HCT116 (cell line): ENCODE results near the gene P2RX5. TPM values are rescaled to one million over a fixed set of nuclear protein-coding genes. Genes with fewer than 3 reads are reported as not detected.

Source experiments
- ATAC-seq: fragments of 200-7000 bp; cut with Tn5 transposase; 2 replicates; pipeline ENCODE4 v1.9.1; 2020; ENCODE audit warnings: mild to moderate bottlenecking, moderate library complexity
- BruUV-seq: library from RNA; stranded (reverse); fragments of 400-500 nt; replicated peaks from 2 replicates; lab custom pipeline; 2021; lab: Mats Ljungman, UMichigan
- CTCF ChIA-PET: fragments of 300-600 bp; sonication (Branson Sonifier 250); formaldehyde crosslinking; loops from one replicate; lab custom pipeline; 2021; ENCODE audit warnings: antibody characterized with exemption; lab: Charles Lee
- POLR2A ChIA-PET: fragments of 300-600, 350-600 bp; sonication (Branson Sonifier 250); formaldehyde crosslinking; loops from one replicate; lab custom pipeline; 2021; ENCODE audit warnings: antibody characterized with exemption; lab: Charles Lee
- RAD21 ChIA-PET, 2 experiments: fragments of 300-600 bp; sonication (Branson Sonifier 250); formaldehyde crosslinking; loops; one replicate each; lab custom pipeline; 2023; ENCODE audit warnings: low total read pairs in 2 of 2; ENCODE audit not compliant: uncharacterized antibody in 2 of 2, unreplicated experiment in 2 of 2, low non-redundant PET in 1 of 2; lab: Charles Lee
- DNase-seq: peaks from one replicate; pipeline ENCODE4 v3.0.0-alpha.2; 2010; ENCODE audit warnings: low read depth, low spot score
- H2AFZ ChIP-seq: fragments of 200-600 bp; shearing (Covaris generic), sonication (generic); 2 replicates; pipeline ENCODE4 v1.6.1; 2017; ENCODE audit warnings: low read depth, mixed run types, mixed read lengths, antibody characterized with exemption, low read length; ENCODE audit not compliant: poor library complexity, severe bottlenecking
- H3K27ac ChIP-seq: 2 replicates; pipeline ENCODE4 v1.5.1; 2012; ENCODE audit warnings: low read depth, low read length
- H3K27me3 ChIP-seq: fragments of 200-600 bp; sonication (generic); 2 replicates; pipeline ENCODE4 v1.6.1; 2016; ENCODE audit warnings: mixed run types, low read length, mixed read lengths; ENCODE audit not compliant: insufficient read depth
- H3K36me3 ChIP-seq, 2 experiments: fragments of 200-500 bp in 1 of 2; fragments of 200-600 bp in 1 of 2; sonication (Bioruptor generic) in 1 of 2; sonication (generic) in 1 of 2; 2 replicates each; pipeline versions ENCODE4 v1.5.1 to v1.6.1; 2014 to 2016; ENCODE audit warnings: low read length in 2 of 2, inconsistent platforms in 1 of 2, mixed read lengths in 1 of 2, mixed run types in 1 of 2; ENCODE audit not compliant: insufficient read depth in 2 of 2, control insufficient read depth in 1 of 2
- H3K4me1 ChIP-seq, 2 experiments: fragments of 200-600 bp in 1 of 2; sonication (generic) in 1 of 2; 2 replicates each; pipeline versions ENCODE4 v1.5.1 to v1.6.1; 2012 to 2017; ENCODE audit warnings: low read length in 2 of 2, inconsistent platforms in 1 of 2, mild to moderate bottlenecking in 1 of 2, mixed read lengths in 1 of 2, mixed run types in 1 of 2, moderate library complexity in 1 of 2; ENCODE audit not compliant: insufficient read depth in 2 of 2, control insufficient read depth in 1 of 2
- H3K4me2 ChIP-seq: fragments of 200-600 bp; sonication (generic); 2 replicates; pipeline ENCODE4 v1.6.1; 2017; ENCODE audit warnings: mixed run types, low read length, mixed read lengths
- H3K4me3 ChIP-seq, 2 experiments: fragments of 200-600 bp in 1 of 2; sonication (generic) in 1 of 2; replicated peaks in 1 of 2; 2 replicates each; pipeline ENCODE4 v1.5.1; 2011 to 2016; ENCODE audit warnings: low read length in 2 of 2, control low read depth in 1 of 2, low read depth in 1 of 2, mild to moderate bottlenecking in 1 of 2, mixed read lengths in 1 of 2, mixed run types in 1 of 2
- H3K79me2 ChIP-seq: fragments of 200-600 bp; sonication (generic); 2 replicates; pipeline ENCODE4 v1.6.1; 2017; ENCODE audit warnings: mild to moderate bottlenecking, mixed run types, low read length, moderate library complexity, mixed read lengths; ENCODE audit not compliant: insufficient read depth
- H3K9ac ChIP-seq: fragments of 200-600 bp; sonication (generic); 2 replicates; pipeline ENCODE4 v1.6.1; 2016; ENCODE audit warnings: low read length, mixed read lengths
- H3K9me2 ChIP-seq: fragments of 200-600 bp; sonication (generic), shearing (Covaris generic); 2 replicates; pipeline ENCODE4 v1.6.1; 2017; ENCODE audit warnings: mixed run types, mild to moderate bottlenecking, moderate library complexity; ENCODE audit not compliant: insufficient read depth
- H3K9me3 ChIP-seq, 2 experiments: fragments of 200-500 bp in 1 of 2; fragments of 200-600 bp in 1 of 2; sonication (Bioruptor generic) in 1 of 2; sonication (generic) in 1 of 2; 2 replicates each; pipeline ENCODE4 v1.6.1; 2014 to 2017; ENCODE audit warnings: low read length in 2 of 2, mixed read lengths in 2 of 2, inconsistent platforms in 1 of 2, low read depth in 1 of 2, mild to moderate bottlenecking in 1 of 2, mixed run types in 1 of 2, moderate library complexity in 1 of 2; ENCODE audit not compliant: control insufficient read depth in 1 of 2, insufficient read depth in 1 of 2
- H4K20me1 ChIP-seq: fragments of 200-600 bp; sonication (generic), shearing (Covaris generic); 2 replicates; pipeline ENCODE4 v1.6.1; 2017; ENCODE audit warnings: mixed run types, mild to moderate bottlenecking, moderate library complexity; ENCODE audit not compliant: insufficient read depth
- CEBPB ChIP-seq: IDR thresholded peaks from 2 replicates; pipeline ENCODE4 v1.6.1; 2012; ENCODE audit warnings: low read depth
- ELF1 ChIP-seq: IDR thresholded peaks from 2 replicates; pipeline ENCODE4 v1.6.1; 2012; ENCODE audit warnings: low read depth, borderline replicate concordance
- EZH2 ChIP-seq: fragments of 200-600 bp; sonication (generic); IDR thresholded peaks from 2 replicates; pipeline ENCODE4 v1.6.1; 2017; ENCODE audit warnings: antibody characterized with exemption, mixed run types
- EZH2phosphoT487 ChIP-seq: fragments of 200-600 bp; IDR thresholded peaks from 2 replicates; pipeline ENCODE4 v1.6.1; 2018; ENCODE audit warnings: antibody characterized with exemption, borderline replicate concordance
- JUND ChIP-seq: IDR thresholded peaks from 2 replicates; pipeline ENCODE4 v1.6.1; 2012
- POLR2A ChIP-seq: IDR thresholded peaks from 2 replicates; pipeline ENCODE4 v1.7.0; 2011; ENCODE audit warnings: borderline replicate concordance; ENCODE audit not compliant: insufficient read depth, insufficient read length; ENCODE audit errors: extremely low read depth
- POLR2AphosphoS5 ChIP-seq: IDR thresholded peaks from 2 replicates; pipeline ENCODE4 v1.6.1; 2011; ENCODE audit warnings: mild to moderate bottlenecking, low read depth, low read length, moderate library complexity
- RAD21 ChIP-seq: IDR thresholded peaks from 2 replicates; pipeline ENCODE4 v1.6.1; 2012; ENCODE audit warnings: low read depth, mild to moderate bottlenecking
- SIN3A ChIP-seq: IDR thresholded peaks from 2 replicates; pipeline ENCODE4 v1.6.1; 2012; ENCODE audit warnings: low read depth
- SP1 ChIP-seq: IDR thresholded peaks from 2 replicates; pipeline ENCODE4 v1.6.1; 2012; ENCODE audit warnings: low read depth
- TCF7L2 ChIP-seq: IDR thresholded peaks from 2 replicates; pipeline ENCODE4 v1.7.0; 2011; ENCODE audit warnings: borderline replicate concordance, inconsistent platforms; ENCODE audit not compliant: insufficient read depth, insufficient read length; ENCODE audit errors: extremely low read depth
- YY1 ChIP-seq: IDR thresholded peaks from 2 replicates; pipeline ENCODE4 v1.6.1; 2011; ENCODE audit warnings: low read length, low read depth, moderate library complexity, mild to moderate bottlenecking; ENCODE audit not compliant: insufficient replicate concordance; ENCODE audit errors: extremely low read depth
- intact Hi-C: fragments of 100-400 bp; cut with micrococcal nuclease; formaldehyde crosslinking; loops from 2 replicates; pipeline ENCODE4 v1.10.0; 2022
- total RNA-seq: library from RNA; stranded (reverse); gene quantifications from one replicate; pipeline ENCODE4 v1.2.1, GENCODE V29; 2021; ENCODE audit not compliant: unreplicated experiment
- TF ChIP-seq, protein P1 (sequence below): IDR thresholded peaks from 2 replicates; pipeline ENCODE4 v1.6.1; 2012; ENCODE audit warnings: low read depth
- TF ChIP-seq, protein P2 (sequence below), 3 experiments: fragments of 200-600 bp in 1 of 3; sonication (generic) in 1 of 3; IDR thresholded peaks in 2 of 3; conservative IDR thresholded peaks in 1 of 3; 2 replicates each; pipeline ENCODE4 v1.5.1; 2012 to 2017; ENCODE audit warnings: low read depth in 2 of 3, low read length in 2 of 3, antibody characterized with exemption in 1 of 3, borderline replicate concordance in 1 of 3, control low read depth in 1 of 3, mild to moderate bottlenecking in 1 of 3, mixed read lengths in 1 of 3, mixed run types in 1 of 3, moderate library complexity in 1 of 3; ENCODE audit not compliant: insufficient read depth in 1 of 3
- TF ChIP-seq, protein P3 (sequence below): IDR thresholded peaks from 2 replicates; pipeline ENCODE4 v1.6.1; 2012

P2RX5 gene
- total RNA-seq, 1 experiment from 2014 or later: 9.0 TPM

DNA sequence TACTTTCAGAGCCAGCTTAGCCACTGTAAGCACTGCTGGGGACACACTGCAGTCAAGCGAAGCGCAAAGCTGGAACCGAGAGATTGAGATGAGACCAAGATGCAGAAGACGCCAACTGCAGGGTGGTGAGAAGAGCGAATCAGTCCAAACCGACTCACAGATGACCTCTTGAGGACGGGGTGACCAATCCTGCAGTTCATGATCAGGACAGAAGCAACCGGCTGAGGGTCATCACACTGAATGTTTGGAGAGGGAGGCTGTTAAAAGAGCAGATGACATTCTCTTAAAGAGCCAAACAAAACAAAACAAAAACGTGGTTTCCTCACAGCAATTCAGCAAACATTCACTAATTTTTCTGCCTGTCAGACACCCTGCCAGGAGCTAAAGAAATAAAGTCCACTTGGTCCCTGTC lies 36.3 kb upstream of the P2RX5 start:
- POLR2A ChIA-PET: no interaction called here
- RAD21 ChIA-PET: no interaction called here
- peaks cover 0 to 9% of the 10 kb centered on the region in 2 experiments; a peak in 1 of 4 replicates for H3K36me3 ChIP-seq
- H4K20me1 ChIP-seq: no peaks in the 10 kb centered on the region
- intact Hi-C loops: loop anchor here (10.0 kb wide), 1 partner anchor 343 kb away; no protein-coding TSS in a partner anchor
- DNase-seq: no peak
- H2AFZ ChIP-seq: no peak overlapping the region
- H3K27me3 ChIP-seq: no peaks in the 10 kb centered on the region
- CTCF ChIA-PET: no interaction called here
- TF ChIP-seq EZH2phosphoT487 (no peak), ELF1 (no peak), EZH2 (no peak), TCF7L2 (no peak), YY1 (no peak), JUND (no peak), CEBPB (no peak), RAD21 (no peak), POLR2AphosphoS5 (no peak), POLR2A (no peak), SP1 (no peak), SIN3A (no peak)
- TF ChIP-seq, protein P1, sequence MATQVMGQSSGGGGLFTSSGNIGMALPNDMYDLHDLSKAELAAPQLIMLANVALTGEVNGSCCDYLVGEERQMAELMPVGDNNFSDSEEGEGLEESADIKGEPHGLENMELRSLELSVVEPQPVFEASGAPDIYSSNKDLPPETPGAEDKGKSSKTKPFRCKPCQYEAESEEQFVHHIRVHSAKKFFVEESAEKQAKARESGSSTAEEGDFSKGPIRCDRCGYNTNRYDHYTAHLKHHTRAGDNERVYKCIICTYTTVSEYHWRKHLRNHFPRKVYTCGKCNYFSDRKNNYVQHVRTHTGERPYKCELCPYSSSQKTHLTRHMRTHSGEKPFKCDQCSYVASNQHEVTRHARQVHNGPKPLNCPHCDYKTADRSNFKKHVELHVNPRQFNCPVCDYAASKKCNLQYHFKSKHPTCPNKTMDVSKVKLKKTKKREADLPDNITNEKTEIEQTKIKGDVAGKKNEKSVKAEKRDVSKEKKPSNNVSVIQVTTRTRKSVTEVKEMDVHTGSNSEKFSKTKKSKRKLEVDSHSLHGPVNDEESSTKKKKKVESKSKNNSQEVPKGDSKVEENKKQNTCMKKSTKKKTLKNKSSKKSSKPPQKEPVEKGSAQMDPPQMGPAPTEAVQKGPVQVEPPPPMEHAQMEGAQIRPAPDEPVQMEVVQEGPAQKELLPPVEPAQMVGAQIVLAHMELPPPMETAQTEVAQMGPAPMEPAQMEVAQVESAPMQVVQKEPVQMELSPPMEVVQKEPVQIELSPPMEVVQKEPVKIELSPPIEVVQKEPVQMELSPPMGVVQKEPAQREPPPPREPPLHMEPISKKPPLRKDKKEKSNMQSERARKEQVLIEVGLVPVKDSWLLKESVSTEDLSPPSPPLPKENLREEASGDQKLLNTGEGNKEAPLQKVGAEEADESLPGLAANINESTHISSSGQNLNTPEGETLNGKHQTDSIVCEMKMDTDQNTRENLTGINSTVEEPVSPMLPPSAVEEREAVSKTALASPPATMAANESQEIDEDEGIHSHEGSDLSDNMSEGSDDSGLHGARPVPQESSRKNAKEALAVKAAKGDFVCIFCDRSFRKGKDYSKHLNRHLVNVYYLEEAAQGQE: no peak
- TF ChIP-seq, protein P2, sequence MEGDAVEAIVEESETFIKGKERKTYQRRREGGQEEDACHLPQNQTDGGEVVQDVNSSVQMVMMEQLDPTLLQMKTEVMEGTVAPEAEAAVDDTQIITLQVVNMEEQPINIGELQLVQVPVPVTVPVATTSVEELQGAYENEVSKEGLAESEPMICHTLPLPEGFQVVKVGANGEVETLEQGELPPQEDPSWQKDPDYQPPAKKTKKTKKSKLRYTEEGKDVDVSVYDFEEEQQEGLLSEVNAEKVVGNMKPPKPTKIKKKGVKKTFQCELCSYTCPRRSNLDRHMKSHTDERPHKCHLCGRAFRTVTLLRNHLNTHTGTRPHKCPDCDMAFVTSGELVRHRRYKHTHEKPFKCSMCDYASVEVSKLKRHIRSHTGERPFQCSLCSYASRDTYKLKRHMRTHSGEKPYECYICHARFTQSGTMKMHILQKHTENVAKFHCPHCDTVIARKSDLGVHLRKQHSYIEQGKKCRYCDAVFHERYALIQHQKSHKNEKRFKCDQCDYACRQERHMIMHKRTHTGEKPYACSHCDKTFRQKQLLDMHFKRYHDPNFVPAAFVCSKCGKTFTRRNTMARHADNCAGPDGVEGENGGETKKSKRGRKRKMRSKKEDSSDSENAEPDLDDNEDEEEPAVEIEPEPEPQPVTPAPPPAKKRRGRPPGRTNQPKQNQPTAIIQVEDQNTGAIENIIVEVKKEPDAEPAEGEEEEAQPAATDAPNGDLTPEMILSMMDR (IDR thresholded peaks at IDR 0.05 in 2 of 3, conservative IDR thresholded peaks at IDR 0.05 in 1 of 3; ENCODE audit: borderline replicate concordance in 1 of 3, insufficient read depth in 1 of 3, low read depth in 2 of 3, low read length in 2 of 3): no peak
- TF ChIP-seq, protein P3, sequence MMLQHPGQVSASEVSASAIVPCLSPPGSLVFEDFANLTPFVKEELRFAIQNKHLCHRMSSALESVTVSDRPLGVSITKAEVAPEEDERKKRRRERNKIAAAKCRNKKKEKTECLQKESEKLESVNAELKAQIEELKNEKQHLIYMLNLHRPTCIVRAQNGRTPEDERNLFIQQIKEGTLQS: no peak
- peaks cover 6% of the 10 kb centered on the region for H3K79me2 ChIP-seq
- no peak overlapping the region for H3K4me2 ChIP-seq
- H3K9me2 ChIP-seq: no peaks in the 10 kb centered on the region
- no peaks in the 10 kb centered on the region for H3K4me1 ChIP-seq
- no peak overlapping the region for H3K4me3 ChIP-seq
- no peak overlapping the region for H3K9ac ChIP-seq
- no TSS peak for BruUV-seq
- H3K27ac ChIP-seq: no peak overlapping the region
- ATAC-seq: no peak
- H3K9me3 ChIP-seq: no peaks in the 10 kb centered on the region
